HG02798 (cell line): Measurements from ENCODE around the gene HMOX2.
A peak's percentile ranks its signal among the peaks of the same experiment; 100 is the strongest.

Experiments used
- ATAC-seq: cut with Tn5 transposase; IDR thresholded peaks from one replicate; pipeline ENCODE4 v1.9.1; 2021; ENCODE audit warnings: mild to moderate bottlenecking; ENCODE audit not compliant: unreplicated experiment, poor library complexity

The HMOX2 gene

GRCh38 chr16:4475880-4476788 lies at the start of gene HMOX2:
TSS of gene HMOX2 (plus strand) at chr16:4476398. CDS start at chr16:4505525, 29,127 bp downstream.
- ATAC-seq, result peak; percentile 93

GRCh38 chr16:4426722-4427372 lies 49.4 kb upstream of the HMOX2 start:
- no peak for ATAC-seq

GRCh38 chr16:4428500-4428899 lies 47.7 kb upstream of the HMOX2 start:
- no peak for ATAC-seq

- ATAC-seq, result no peak
Measured at GRCh38 chr16:4431023-4431422, 45.2 kb upstream of the HMOX2 start.

- ATAC-seq, result no peak
Measured at GRCh38 chr16:4433228-4433627, 43.0 kb upstream of the HMOX2 start.

- ATAC-seq, result no peak
Measured at GRCh38 chr16:4433914-4434787, 42.0 kb upstream of the HMOX2 start.

GRCh38 chr16:4435337-4436067 lies 40.7 kb upstream of the HMOX2 start:
- no peak for ATAC-seq

GRCh38 chr16:4437366-4437765 lies 38.8 kb upstream of the HMOX2 start:
- no peak for ATAC-seq

GRCh38 chr16:4442371-4442770 lies 33.8 kb upstream of the HMOX2 start:
- ATAC-seq, result no peak

- ATAC-seq, result no peak
Measured at GRCh38 chr16:4443271-4443670, 32.9 kb upstream of the HMOX2 start.

- no peak for ATAC-seq
Measured at GRCh38 chr16:4443986-4444385, 32.2 kb upstream of the HMOX2 start.

GRCh38 chr16:4450430-4450829 lies 25.8 kb upstream of the HMOX2 start:
- no peak for ATAC-seq

- ATAC-seq, result no peak
Measured at GRCh38 chr16:4450931-4451519, 25.2 kb upstream of the HMOX2 start.

GRCh38 chr16:4452674-4453073 lies 23.5 kb upstream of the HMOX2 start:
- no peak for ATAC-seq

GRCh38 chr16:4454623-4455022 lies 21.6 kb upstream of the HMOX2 start:
- ATAC-seq, result no peak

- ATAC-seq, result no peak
Measured at GRCh38 chr16:4455081-4455480, 21.1 kb upstream of the HMOX2 start.

GRCh38 chr16:4455951-4456350 lies 20.2 kb upstream of the HMOX2 start:
- ATAC-seq, result no peak

- ATAC-seq, result no peak
Measured at GRCh38 chr16:4460936-4461249, 15.3 kb upstream of the HMOX2 start.

- no peak for ATAC-seq
Measured at GRCh38 chr16:4461250-4462085, 14.7 kb upstream of the HMOX2 start.
